Activated CD4-positive, alpha-beta T cell treated with anti-CD3 and anti-CD28 coated beads for 36 hours (primary cell): ENCODE results near the gene IFT20. TPM values are rescaled to one million over a fixed set of nuclear protein-coding genes. Genes with fewer than 3 reads are reported as not detected.

Source experiments
- ATAC-seq: fragments of 200-7000 bp; cut with Tn5 transposase; one replicate; pipeline ENCODE4 v1.10.0; 2021; ENCODE audit warnings: mild to moderate bottlenecking, moderate library complexity
- CTCF ChIA-PET: fragments of 350-600 bp; sonication (Branson Sonifier 250); formaldehyde crosslinking; loops from one replicate; lab custom pipeline; 2021; ENCODE audit warnings: antibody characterized with exemption; lab: Charles Lee
- POLR2A ChIA-PET: fragments of 350-600 bp; sonication (Branson Sonifier 250); formaldehyde crosslinking; loops from one replicate; lab custom pipeline; 2021; ENCODE audit warnings: antibody characterized with exemption, inconsistent platforms; lab: Charles Lee
- DNase-seq: peaks from one replicate; pipeline ENCODE4 v3.0.0-alpha.2; 2020
- H3K27ac Mint-ChIP-seq: one replicate; pipeline ENCODE4 v1.8.0; 2021; ENCODE audit warnings: mixed read lengths
- H3K27me3 Mint-ChIP-seq: one replicate; pipeline ENCODE4 v1.8.0; 2021; ENCODE audit warnings: mixed read lengths
- H3K36me3 Mint-ChIP-seq: one replicate; pipeline ENCODE4 v1.8.0; 2021; ENCODE audit warnings: low read depth, mixed read lengths
- H3K4me1 Mint-ChIP-seq: one replicate; pipeline ENCODE4 v1.8.0; 2021; ENCODE audit warnings: mixed read lengths
- H3K4me3 Mint-ChIP-seq: one replicate; pipeline ENCODE4 v1.8.0; 2021; ENCODE audit warnings: mild to moderate bottlenecking, moderate library complexity, mixed read lengths
- H3K9me3 Mint-ChIP-seq: one replicate; pipeline ENCODE4 v1.8.0; 2021; ENCODE audit warnings: low read depth, mixed read lengths
- intact Hi-C, 2 experiments: fragments of 100-400 bp; cut with DNase I in 1 of 2; cut with micrococcal nuclease in 1 of 2; formaldehyde crosslinking; loops; one replicate each; pipeline versions ENCODE4 v1.14.2 to v1.15.1; 2022 to 2024; cut with DNase I, micrococcal nuclease
- microRNA-seq: library from miRNA; unstranded; fragments of <30 nt; microRNA quantifications from one replicate; pipeline ENCODE4 v1.2.0, GENCODE V29; 2021; ENCODE audit warnings: borderline replicate concordance
- total RNA-seq, 2 experiments: library from RNA; stranded (reverse); gene quantifications; one replicate each; pipeline ENCODE4 v1.2.3, GENCODE V29; 2021

Gene IFT20
- total RNA-seq, 2 experiments from 2014 or later = 12.9 to 17.3 TPM

DNA sequence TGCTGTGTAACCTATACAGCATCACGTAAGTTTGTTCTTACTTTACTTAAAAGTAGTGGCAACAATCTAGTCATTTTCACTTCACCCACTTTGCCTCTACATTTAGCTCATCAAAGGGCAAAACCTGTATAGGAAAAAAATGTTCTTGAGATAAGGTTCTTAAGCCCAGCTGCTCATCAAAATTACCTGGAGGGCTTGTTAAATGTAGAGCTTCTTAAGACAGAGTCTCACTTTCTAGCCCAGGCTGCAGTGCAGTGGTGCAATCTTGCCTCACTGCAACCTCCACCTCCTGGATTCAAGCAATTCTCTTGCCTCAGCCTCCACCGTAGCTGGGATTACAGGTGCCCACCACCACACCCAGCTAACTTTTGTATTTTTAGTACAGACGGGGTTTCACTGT, 54.4 kb downstream of the IFT20 start:
- H3K4me3 Mint-ChIP-seq = no peak overlapping the region
- peaks cover 20% of the 10 kb centered on the region for H3K27me3 Mint-ChIP-seq
- ATAC-seq (no peak), DNase-seq (no peak)
- ChIA-PET CTCF (interaction anchor here (0.6 to 1.4 kb wide), 4 partner anchors 9 to 30 kb away, joined by 3 to 4 read pairs (median 4); no protein-coding TSS in a partner anchor), POLR2A (no interaction called here)
- intact Hi-C loops = no loop called here
- H3K9me3 Mint-ChIP-seq = no peaks in the 10 kb centered on the region
- H3K4me1 Mint-ChIP-seq = peaks cover 14% of the 10 kb centered on the region
- no peak overlapping the region for H3K27ac Mint-ChIP-seq
- H3K36me3 Mint-ChIP-seq = no peaks in the 10 kb centered on the region

DNA sequence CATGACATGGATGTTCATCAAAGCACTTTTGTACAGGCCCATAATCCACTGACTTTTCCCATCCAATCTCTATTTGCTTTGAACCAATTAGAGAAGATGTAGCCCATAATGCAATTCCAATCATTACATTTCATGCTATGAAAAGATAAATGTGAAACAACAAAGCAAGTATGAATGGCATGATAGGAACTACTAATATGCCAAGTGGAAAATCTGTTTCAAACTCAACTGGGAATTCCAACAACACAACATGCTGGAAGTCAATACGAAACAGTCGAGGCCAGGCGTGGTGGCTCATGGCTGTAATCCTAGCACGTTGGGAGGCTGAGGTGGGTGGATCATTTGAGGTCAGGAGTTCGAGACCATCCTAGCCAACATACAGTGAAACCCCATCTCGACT, 55.9 kb downstream of the IFT20 start:
- intact Hi-C loops = loop anchor here in 1 of 2 experiments (2.0 kb wide), 1 partner anchor 39 kb away; the partner anchor contains the start of gene TMEM97
- ATAC-seq (no peak), DNase-seq (no peak)
- peaks cover 14% of the 10 kb centered on the region for H3K4me1 Mint-ChIP-seq
- ChIA-PET POLR2A (no interaction called here), CTCF (interaction anchor here (0.8 kb wide), 1 partner anchor 29 kb away, joined by 3 read pairs; no protein-coding TSS in a partner anchor)
- H3K9me3 Mint-ChIP-seq = no peaks in the 10 kb centered on the region
- H3K36me3 Mint-ChIP-seq = no peaks in the 10 kb centered on the region
- H3K27me3 Mint-ChIP-seq = peaks cover 26% of the 10 kb centered on the region
- H3K4me3 Mint-ChIP-seq = no peak overlapping the region
- no peak overlapping the region for H3K27ac Mint-ChIP-seq

Small RNA genes within 50 kb of the gene (microRNA-seq; reads per million reads assigned to microRNA genes)
- gene MIR4723 = 4.2 reads per million, percentile 10 among the genes with 10 or more reads in this experiment

Other genes starting within 250 kb of the IFT20 start
- 10 to 100 TPM; 31.0 to 49.3 TPM for gene TMEM97, start 16.3 kb downstream of the IFT20 start, total RNA-seq
- 10 to 100 TPM; 25.5 to 26.1 TPM for gene TNFAIP1, start 289 bp upstream of the IFT20 start, total RNA-seq
- 10 to 100 TPM; 84.9 to 98.4 TPM for gene POLDIP2, start 22.1 kb upstream of the IFT20 start, total RNA-seq
- not detected for gene SEBOX, start 29.7 kb upstream of the IFT20 start, total RNA-seq
- gene VTN, start 34.8 kb upstream of the IFT20 start, total RNA-seq = under 1 TPM in 1 of 2 experiments, not detected in 1; 0.21 TPM
- gene SARM1, start 36.2 kb upstream of the IFT20 start, total RNA-seq = 10 to 100 TPM; 18.1 to 21.9 TPM
- gene SLC46A1, start 70.7 kb upstream of the IFT20 start, total RNA-seq = 1 to 10 TPM; 3.0 to 4.0 TPM
- gene SLC13A2, start 138.2 kb upstream of the IFT20 start, total RNA-seq = not detected
- gene FOXN1, start 170.9 kb upstream of the IFT20 start, total RNA-seq = not detected
- 10 to 100 TPM; 35.9 to 48.7 TPM for gene UNC119, start 217.2 kb upstream of the IFT20 start, total RNA-seq
- gene PIGS, start 236.1 kb upstream of the IFT20 start, total RNA-seq = 10 to 100 TPM; 38.7 to 41.4 TPM
- 100 to 1,000 TPM; 131 to 133 TPM for gene ALDOC, start 241.4 kb upstream of the IFT20 start, total RNA-seq